ENCODE data around the gene CSNK1G2.

CSNK1G2 gene

GRCh38 chr19:1944916-1945561 is 4.1 kb downstream of the CSNK1G2 start:
- DNase-seq = no peak

DNA sequence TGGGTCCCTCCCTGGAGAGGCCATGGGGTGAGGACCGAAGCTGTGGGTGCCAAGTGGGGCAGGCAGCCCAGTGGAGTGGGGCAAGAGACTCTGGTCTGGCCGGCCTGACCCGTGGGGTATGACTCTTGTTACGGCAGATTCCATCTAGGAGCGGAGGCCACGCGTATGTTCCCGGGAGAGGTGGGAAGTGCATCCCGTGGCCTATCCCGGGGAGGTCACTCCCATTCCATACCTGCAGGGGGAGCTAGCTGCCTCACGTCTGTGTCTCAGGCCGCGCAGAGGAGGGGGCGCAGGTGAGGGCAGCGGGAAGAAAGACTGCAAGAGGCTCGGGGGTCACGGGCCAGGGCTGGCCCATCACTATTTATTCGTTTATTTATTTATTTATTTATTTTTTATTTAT is 4.9 kb downstream of the CSNK1G2 start:
- DNase-seq = peak; percentile 46

- DNase-seq = no peak
Measured at GRCh38 chr19:1947651-1948209, 6.8 kb downstream of the CSNK1G2 start.

GRCh38 chr19:1949304-1950101 is 8.5 kb downstream of the CSNK1G2 start:
- no peak for DNase-seq

DNA sequence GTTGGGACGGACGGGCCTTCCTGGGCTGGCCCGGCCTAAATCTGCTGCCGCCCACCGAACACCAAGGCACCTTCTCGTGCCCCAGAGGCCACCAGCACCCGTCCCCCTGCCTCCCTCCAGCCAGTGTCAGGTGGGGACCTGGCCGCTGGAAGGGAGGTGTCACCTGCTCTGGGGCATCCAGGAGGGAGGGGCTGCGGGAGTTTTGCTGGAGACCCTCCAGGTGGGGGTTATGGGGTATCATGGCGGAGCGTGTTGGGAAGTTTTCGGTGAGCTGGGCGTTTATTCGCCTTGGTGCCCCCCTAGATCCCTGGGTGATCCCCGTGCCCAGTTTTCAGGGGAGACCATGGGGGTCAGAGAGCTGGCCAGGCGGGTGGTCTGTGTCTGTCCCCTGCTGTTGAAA is 9.7 kb downstream of the CSNK1G2 start:
- no peak for DNase-seq

DNA sequence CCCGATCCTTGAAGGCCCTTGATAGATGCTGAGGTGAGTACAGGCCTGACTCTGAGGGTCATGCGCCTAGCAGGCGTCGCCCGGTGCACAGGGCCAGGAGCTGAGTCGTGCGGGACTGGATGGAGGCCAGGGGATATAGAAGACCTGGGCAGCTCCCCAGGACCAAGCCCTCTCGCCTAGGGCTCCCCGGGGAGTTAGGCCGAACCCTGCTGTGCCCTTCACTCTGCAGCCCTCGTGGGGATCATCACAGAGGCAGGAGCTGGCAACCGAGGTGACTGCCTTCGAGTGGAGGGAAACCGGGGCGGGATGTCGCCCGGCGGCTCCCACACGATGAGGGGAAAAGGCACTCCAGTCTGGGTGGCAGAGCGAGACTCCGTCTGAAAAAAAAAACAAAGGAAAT is 11.7 kb downstream of the CSNK1G2 start:
- no peak for DNase-seq

DNA sequence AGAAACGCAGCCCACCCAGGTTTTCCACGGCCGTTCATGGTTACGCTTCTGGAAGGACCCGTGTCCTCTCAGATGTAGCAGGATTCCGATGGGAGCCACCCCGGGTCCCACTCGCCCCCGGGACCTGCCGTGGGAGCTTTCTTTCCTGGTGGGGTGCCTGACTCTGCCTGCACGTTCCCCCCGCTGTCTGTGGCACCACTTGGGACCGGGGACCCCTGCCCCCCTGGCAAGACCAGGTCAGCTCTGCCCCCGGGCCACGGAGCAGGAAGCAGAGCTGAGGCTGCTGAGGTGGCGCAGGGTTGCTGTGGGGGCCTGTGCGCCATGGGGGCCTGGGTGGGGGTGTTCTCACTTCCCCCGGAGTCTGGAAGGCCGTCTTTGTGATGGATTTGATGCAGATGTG is 12.1 kb downstream of the CSNK1G2 start:
- DNase-seq = no peak

DNA sequence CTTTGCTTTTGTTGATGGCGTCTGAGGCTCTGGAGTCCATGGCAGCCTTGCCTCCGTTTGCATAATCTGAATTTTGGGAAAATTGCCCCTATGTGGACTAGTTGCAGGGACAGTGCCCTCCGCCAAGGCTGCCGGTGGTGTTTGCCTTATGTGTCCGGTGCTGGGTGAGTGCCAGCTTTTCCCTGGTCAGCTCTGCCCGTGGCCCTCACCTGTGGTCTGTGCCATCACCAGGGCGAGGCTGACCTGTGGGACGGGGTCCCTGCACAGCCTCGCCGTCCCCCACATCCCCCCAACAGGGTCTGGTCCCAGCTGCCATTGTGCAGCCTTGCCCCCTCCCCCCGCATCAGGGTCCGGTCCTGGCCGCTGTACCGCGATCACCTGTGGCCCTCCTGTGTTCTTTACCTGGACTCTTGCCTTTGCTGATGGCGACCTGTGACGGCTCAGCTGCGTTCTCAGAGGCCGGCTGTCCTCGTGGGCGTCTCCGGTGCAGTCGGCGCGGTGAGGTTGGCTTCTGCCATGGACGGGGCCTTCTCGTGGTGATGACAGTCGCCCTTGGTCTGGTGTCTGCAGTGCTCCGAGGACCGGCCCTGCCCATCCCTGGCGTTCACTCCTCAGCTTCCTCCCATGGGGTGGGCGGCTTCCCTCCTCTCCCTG is 12.6 kb downstream of the CSNK1G2 start:
- DNase-seq = no peak

DNA sequence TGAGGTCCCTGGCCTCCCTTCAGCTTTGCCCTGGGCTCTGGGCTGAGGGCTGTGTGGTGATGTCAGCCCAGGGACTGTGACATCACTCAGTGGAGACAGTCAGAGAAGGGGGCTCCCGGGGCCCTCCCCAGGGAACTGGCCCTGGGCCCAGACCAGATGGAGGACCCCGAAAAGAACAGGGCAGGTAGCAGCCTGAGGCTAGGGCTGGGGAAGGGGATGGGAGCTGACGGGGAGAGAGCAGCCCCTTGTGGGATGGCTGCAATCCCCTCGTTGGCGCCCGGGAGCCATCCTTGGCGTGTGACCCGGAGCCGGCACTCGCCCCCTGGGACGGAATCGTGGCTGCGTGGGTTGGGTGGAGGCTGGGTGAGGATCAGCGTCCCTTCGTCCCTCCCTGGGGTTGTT is 13.6 kb downstream of the CSNK1G2 start:
- no peak for DNase-seq

GRCh38 chr19:1955171-1956121 is 14.5 kb downstream of the CSNK1G2 start:
- no peak for DNase-seq

GRCh38 chr19:1956122-1956494 is 15.1 kb downstream of the CSNK1G2 start:
- DNase-seq = no peak

- no peak for DNase-seq
Measured at GRCh38 chr19:1956868-1957492, 16.0 kb downstream of the CSNK1G2 start.

- no peak for DNase-seq
Measured at GRCh38 chr19:1957562-1958248, 16.7 kb downstream of the CSNK1G2 start.

DNA sequence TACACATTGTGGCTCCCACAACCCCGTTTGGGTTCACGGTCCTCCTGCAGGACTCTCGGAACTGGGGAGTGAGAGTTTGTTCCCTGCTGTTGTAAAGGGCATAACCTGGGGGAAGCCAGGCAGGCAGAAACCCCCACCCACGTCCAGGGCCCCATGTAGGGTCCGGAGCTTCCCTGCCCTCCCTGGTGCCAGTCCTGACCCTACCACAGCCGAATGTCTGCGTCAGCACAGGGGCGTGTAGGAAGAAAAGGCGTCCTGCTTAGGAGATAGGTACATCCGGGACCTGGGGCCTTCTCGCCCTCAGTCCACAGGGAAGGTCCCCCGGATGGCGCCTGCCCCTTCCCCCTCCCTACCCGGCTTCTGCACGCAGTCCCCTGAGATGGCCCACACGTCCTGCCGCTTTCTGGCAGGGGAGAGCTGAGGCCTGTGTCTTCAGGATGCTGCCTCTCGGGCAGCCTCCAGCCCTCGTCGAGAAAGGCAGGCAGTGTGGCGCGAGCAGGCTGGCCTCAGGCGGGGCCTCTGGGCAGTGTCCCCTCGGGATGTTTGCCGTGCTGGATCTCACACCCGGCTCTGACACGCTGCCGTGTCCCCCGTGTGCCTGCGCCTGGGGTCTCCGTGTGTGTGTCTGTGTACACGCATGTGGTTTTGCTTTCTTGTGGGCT is 19.1 kb downstream of the CSNK1G2 start:
- no peak for DNase-seq

DNA sequence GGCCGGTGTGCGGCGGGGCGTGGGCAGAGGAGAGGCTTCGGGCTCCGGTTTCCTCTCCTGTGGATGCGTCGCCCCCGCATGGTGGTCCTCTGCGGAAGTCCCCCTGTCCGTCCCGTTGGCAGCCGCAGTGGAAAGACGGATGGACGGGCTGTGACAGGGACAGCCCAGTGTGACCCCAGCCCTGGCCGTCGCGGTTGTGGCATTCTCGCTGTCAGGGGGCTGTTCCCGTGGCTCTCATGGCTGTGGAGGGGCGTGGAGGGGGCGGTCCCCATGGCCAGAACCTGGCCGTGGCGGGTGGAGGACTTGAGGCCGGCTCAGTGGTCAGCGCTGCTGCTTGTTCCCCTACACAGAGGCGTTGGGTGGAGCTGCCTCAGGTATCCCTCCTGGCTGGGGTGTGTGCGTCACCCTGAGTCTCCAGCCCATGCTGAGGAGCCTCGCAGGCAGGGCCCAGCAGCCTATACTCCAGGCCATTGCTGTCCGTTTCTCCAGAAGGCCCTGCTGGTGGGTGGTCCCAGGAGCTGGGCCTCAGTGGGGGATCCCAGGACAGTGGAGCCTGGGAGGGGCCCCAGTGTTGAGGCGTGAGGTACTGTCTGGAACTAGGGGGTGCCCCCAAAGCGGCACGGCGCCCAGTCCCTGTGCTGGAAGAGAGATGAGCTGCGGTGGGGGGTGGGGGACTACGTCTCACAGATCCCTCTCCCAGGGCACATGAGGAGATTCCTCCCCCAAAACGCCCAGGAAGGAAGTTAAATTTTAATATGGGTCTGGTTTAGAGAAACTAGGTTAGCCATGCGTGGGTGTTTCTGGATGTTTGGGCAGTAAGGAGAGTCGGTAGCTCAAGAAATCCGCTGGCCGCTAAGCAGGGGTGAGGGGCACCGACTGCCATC is 20.3 kb downstream of the CSNK1G2 start:
- DNase-seq = no peak

DNA sequence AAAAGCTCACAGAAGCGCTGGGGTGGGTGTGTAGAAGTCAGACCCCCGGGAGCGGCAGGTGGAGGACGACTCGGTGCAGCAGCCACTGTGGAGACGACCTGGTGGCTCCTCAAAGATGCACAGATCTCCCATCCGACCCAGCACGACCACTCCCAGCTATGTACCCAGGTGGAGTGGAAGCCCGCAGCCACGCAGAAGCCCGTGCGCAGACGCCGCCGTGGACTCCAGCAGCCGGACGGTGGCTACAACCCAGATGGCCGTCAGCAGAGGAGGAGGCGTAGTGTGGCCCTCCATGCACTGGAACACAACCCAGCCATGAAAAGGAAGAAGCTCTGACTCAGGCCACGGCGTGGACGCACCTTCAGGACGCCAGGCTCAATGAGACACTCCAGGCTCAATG is 21.7 kb downstream of the CSNK1G2 start:
- DNase-seq = no peak

- DNase-seq = peak; percentile 47
Measured at GRCh38 chr19:1967087-1967608, 26.2 kb downstream of the CSNK1G2 start.

DNA sequence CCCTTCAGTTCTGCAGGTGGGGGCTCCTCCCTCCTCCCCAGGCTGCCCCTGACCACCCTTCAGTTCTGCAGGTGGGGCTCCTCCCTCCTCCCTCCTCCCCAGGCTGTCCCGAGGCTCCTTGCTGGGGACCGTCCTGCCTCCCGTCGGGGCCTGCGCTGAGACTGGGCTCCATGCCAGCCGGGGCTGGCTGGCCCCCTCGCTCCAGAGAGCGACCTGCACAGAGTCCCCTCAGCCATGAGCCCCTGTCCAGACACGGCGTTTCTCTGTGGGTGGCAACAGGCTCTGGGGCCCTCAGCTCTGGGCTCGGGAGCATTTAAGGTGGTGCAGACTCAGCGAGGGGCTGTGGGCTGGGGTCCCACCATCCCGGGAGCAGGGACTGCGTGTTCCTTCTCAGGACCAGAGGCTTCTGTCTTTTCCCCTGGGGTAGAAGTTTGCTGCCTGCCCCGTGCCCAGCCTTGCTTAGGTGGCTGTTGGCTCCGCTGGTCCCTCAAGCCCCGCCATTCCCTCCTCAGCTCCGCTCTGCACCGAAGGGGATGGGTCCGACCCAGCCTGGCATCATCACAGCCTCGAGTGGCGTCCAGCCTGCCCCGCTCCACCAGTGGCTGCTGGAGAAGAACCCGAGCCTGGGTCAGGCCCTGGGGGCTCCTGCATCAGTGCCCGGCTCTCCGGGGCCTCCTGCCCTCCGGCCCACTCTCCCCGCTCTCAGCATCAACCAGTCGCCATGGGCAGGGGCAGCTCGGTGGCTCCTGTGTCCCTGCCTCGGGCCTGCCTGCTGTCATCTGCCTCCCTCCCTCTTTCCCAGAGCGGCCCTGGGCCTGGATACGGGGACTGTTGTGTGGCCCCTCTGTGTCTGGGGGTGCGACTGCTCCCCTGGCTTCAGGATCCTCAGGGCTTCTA is 27.6 kb downstream of the CSNK1G2 start:
- DNase-seq = no peak

Data from activated T-cell treated with anti-CD3 and anti-CD28 coated beads, Interleukin-2, amount 50 U/mL, for 1 hour (primary cell).